Aorta (tissue), 5 donors: ENCODE measurements around the gene OBSCN. TPM values are rescaled to one million over a fixed set of nuclear protein-coding genes. Genes with fewer than 3 reads are reported as not detected.

ENCODE experiments used
- ATAC-seq: fragments of 200-7000 bp; cut with Tn5 transposase; one replicate; pipeline ENCODE4 v1.9.1; 2022; ENCODE audit warnings: moderate library complexity; ENCODE audit not compliant: low FRiP score
- DNase-seq, 2 donors: peaks; one replicate each; pipeline ENCODE4 v3.0.0-alpha.2; 2020
- H3K27ac ChIP-seq, 2 donors: one replicate each; pipeline ENCODE4 v1.5.1; 2013; ENCODE audit warnings: low read length in 2 of 2, mild to moderate bottlenecking in 2 of 2, moderate library complexity in 2 of 2, control low read depth in 1 of 2, inconsistent platforms in 1 of 2, low read depth in 1 of 2
- H3K27me3 ChIP-seq, 2 donors: one replicate each; pipeline ENCODE4 v1.6.1; 2013; ENCODE audit warnings: control low read depth in 1 of 2, low read length in 1 of 2, mild to moderate bottlenecking in 1 of 2, moderate library complexity in 1 of 2; ENCODE audit not compliant: insufficient read depth in 2 of 2, control insufficient read depth in 1 of 2
- H3K36me3 ChIP-seq, 2 donors: one replicate each; pipeline ENCODE4 v1.6.1; 2013; ENCODE audit warnings: control low read depth in 1 of 2, low read length in 1 of 2, mild to moderate bottlenecking in 1 of 2; ENCODE audit not compliant: insufficient read depth in 2 of 2, control insufficient read depth in 1 of 2
- H3K4me1 ChIP-seq, 2 donors: one replicate each; pipeline ENCODE4 v1.6.1; 2013; ENCODE audit warnings: low read length in 2 of 2, control low read depth in 1 of 2, mild to moderate bottlenecking in 1 of 2, moderate library complexity in 1 of 2; ENCODE audit not compliant: insufficient read depth in 2 of 2, control insufficient read depth in 1 of 2
- H3K4me3 ChIP-seq, 2 donors: one replicate each; pipeline ENCODE4 v1.5.1; 2013; ENCODE audit warnings: low read length in 2 of 2, control low read depth in 1 of 2, mild to moderate bottlenecking in 1 of 2
- H3K9me3 ChIP-seq: one replicate; pipeline ENCODE4 v1.6.1; 2013; ENCODE audit warnings: mild to moderate bottlenecking, low read length; ENCODE audit not compliant: control insufficient read depth
- WGBS, 2 donors: extraction: QIAGEN DNeasy Blood & Tissue Kit; methylation state at CpG; one replicate each; pipeline ENCODE4 v1.1.7; 2013; 5-methylcytosine and 5-hydroxymethylcytosine counted together
- intact Hi-C, 2 donors: fragments of 100-400 bp; cut with DNase I; formaldehyde crosslinking; loops; one replicate each; pipeline versions ENCODE4 v1.14.2 to v1.15.0; 2022
- polyA plus RNA-seq, 2 donors: library from polyadenylated mRNA; stranded (reverse); fragments of 200-250 nt; gene quantifications; one replicate each; pipeline ENCODE4 v1.2.3, GENCODE V29; 2013
- total RNA-seq, 2 donors: library from RNA; stranded (reverse); fragmentation: NEBNext Ultra II Directional; extraction: Animal tissue kit (Norgen Biotek cat#: 25700); gene quantifications; one replicate each; pipeline ENCODE4 v1.2.1, GENCODE V29; 2021
- donor health status: healthy with polysubstance abuse.
- donor health status: Bipolar disorder and iron deficiency.
- donor health status: DM: no; HTN: no; CAD: no.
- donor health status: DM: no; HTN: no; CAD: no.
- donor health status: DM: yes; HTN: yes; CAD: no.

Gene OBSCN
- total and polyA plus RNA-seq, 4 donors: 2.0 to 19.3 (median 6.4) TPM

GRCh38 chr1:228400692-228401454 lies 193.0 kb downstream of the OBSCN start:
- intact Hi-C loops: loop anchor here in 1 of 2 donors (10.0 kb wide), 1 partner anchor 266 kb away; no protein-coding TSS in a partner anchor
- H3K27ac ChIP-seq: no peak overlapping the region
- no peaks in the 10 kb centered on the region for H3K9me3 ChIP-seq
- no peak for ATAC-seq
- H3K4me1 ChIP-seq: no peaks in the 10 kb centered on the region
- no peaks in the 10 kb centered on the region for H3K27me3 ChIP-seq
- H3K36me3 ChIP-seq: no peaks in the 10 kb centered on the region
- H3K4me3 ChIP-seq: no peak overlapping the region
- WGBS, 2 donors: 90 to 92% methylated on average over 16 to 19 of the region's 19 CpGs
- DNase-seq: no peak

DNA sequence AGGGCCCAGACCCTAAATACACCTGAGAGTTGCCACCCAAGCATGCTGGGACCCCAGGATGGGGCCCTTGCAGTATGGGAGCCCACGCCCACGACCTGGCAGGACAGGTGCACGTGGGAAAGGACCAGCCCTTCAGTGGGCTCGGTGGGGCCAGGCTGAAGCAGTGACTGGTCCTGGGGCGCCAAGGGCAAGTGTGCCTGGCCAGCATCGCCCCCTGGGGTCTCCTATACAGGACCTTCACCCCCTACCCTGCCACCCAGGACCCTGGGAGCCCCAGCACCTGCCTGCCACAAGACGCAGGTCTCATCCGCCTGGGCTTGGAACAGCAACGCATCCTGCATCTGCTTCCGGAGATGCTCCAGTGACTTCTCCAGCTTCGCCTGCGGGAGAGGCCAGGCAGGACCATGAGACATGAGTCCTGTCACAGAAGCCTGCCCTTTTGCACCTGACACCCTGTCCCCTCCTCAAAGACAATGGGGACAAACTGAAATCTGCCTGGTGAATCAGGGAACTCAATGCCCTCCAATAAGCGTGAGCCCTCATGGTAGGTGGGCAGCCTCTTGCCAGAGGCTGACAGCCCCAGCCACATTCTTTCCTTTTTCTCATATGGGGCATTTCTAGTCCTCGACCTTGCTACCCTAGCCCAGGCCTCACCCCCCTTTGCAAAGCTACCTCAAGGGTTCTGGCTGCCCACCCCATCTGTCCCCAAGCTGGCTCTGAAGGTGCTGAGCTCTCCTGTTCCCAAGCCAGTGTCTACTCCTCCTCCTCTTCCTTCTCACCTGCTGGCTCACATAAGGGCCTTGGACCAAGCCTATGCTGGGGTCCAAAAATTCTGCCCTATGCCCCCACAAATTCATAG lies 194.2 kb downstream of the OBSCN start:
- DNase-seq (no peak), ATAC-seq (no peak)
- Histone ChIP-seq H3K4me1 (no peaks in the 10 kb centered on the region), H3K4me3 (no peak overlapping the region), H3K27me3 (no peaks in the 10 kb centered on the region), H3K27ac (no peak overlapping the region), H3K9me3 (no peaks in the 10 kb centered on the region), H3K36me3 (no peaks in the 10 kb centered on the region)
- WGBS, 2 donors: 92 to 93% methylated on average over 14 of the region's 14 CpGs
- intact Hi-C loops: loop anchor here in 1 of 2 donors (10.0 kb wide), 1 partner anchor 267 kb away; no protein-coding TSS in a partner anchor

- no peak for DNase-seq
- Histone ChIP-seq H3K4me3 (no peak overlapping the region), H3K27ac (no peak overlapping the region), H3K36me3 (no peaks in the 10 kb centered on the region), H3K4me1 (no peaks in the 10 kb centered on the region), H3K27me3 (no peaks in the 10 kb centered on the region), H3K9me3 (no peaks in the 10 kb centered on the region)
- ATAC-seq: no peak
- WGBS, 2 donors: 88 to 93% methylated on average over 5 of the region's 5 CpGs
- intact Hi-C loops: loop anchor here in 1 of 2 donors (10.0 kb wide), 1 partner anchor 268 kb away; no protein-coding TSS in a partner anchor
These were observed 194.8 kb downstream of the OBSCN start for GRCh38 chr1:228402641-228403025.

GRCh38 chr1:228403231-228403631 lies 195.4 kb downstream of the OBSCN start:
- DNase-seq (no peak), ATAC-seq (no peak)
- Histone ChIP-seq H3K27ac (no peak overlapping the region), H3K4me3 (no peak overlapping the region), H3K9me3 (no peaks in the 10 kb centered on the region), H3K4me1 (no peaks in the 10 kb centered on the region), H3K27me3 (no peaks in the 10 kb centered on the region), H3K36me3 (no peaks in the 10 kb centered on the region)
- 92 to 95% methylated on average over 9 of the region's 9 CpGs for WGBS, 2 donors
- intact Hi-C loops: loop anchor here in 1 of 2 donors (10.0 kb wide), 1 partner anchor 268 kb away; no protein-coding TSS in a partner anchor

DNA sequence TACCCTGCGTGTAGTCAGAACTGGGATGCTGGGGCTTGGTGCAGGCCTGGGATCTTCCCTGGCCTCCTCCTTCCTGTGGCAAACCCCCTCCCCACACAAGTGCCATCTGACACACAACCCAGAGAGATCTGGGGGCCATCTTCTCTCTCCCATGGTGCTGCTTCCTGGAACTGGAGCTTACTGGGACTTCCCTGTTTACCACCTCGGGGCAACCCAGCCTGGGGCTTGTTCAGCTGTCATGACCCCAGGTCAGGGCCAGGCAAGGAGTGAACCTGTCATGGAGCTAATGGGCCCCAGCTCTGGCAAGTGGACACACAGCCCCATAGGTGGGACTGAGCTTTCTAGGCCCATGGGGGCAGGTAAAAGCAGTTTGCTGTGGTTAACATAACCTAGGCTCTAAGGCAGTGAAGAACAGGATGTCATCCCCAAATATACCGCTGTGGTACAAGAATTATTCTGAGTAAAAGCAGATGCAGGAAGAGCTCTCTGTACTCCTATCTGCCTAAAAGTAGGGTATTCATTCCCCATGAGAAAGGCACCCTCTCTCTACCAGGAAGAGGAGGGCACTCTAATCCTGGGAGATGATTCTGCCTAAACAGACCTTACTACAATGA lies 196.4 kb downstream of the OBSCN start:
- DNase-seq (no peak), ATAC-seq (no peak)
- no peaks in the 10 kb centered on the region for H3K27me3 ChIP-seq
- intact Hi-C loops: loop anchor here in 1 of 2 donors (10.0 kb wide), 1 partner anchor 269 kb away; no protein-coding TSS in a partner anchor
- 89 to 90% methylated on average over 3 of the region's 3 CpGs for WGBS, 2 donors
- H3K27ac ChIP-seq: no peak overlapping the region
- no peaks in the 10 kb centered on the region for H3K4me1 ChIP-seq
- H3K4me3 ChIP-seq: no peak overlapping the region
- no peaks in the 10 kb centered on the region for H3K9me3 ChIP-seq
- H3K36me3 ChIP-seq: no peaks in the 10 kb centered on the region

DNA sequence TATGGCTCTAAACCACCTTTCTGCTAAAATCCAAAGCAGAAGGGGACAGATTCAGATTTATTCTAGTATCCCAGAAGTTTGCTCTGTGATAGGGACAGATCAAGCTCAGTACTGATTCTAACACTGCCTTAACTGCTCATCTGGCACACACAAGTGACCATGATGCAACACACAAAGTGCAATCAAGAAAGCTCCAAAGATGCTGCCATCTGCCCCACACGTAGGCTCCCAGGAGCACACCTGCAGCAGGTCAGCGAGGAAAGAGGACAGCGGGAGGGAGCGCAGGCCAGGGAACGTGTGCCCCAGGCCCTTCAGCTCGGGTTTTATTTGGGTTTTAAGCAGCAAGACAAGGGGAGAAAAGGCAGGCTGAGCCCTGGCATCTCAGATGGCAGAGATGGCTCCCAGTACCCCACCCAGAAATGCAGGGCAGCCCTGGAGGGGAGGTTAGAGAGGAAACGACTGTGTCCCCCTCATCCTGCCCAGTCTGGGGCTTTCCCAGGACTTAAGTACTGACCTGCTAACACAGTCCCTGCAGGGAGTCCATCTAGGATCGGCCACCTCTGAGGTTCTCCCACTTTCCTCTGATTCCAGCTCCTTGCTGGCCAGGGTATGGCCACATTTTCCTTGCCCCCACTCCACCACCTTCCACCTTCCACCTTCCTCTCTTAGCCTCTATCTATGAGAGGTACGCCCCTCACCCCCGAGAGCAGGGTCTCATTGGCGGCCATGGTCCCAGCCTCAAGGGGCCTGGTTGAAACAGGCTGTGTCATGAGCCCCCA lies 197.5 kb downstream of the OBSCN start:
- 34 to 38% methylated on average over 10 to 11 of the region's 11 CpGs for WGBS, 2 donors
- peak overlapping the region; percentile 61 to 74 for H3K4me3 ChIP-seq
- H3K36me3 ChIP-seq: no peaks in the 10 kb centered on the region
- no peak for DNase-seq
- H3K4me1 ChIP-seq: no peaks in the 10 kb centered on the region
- ATAC-seq: no peak
- intact Hi-C loops: loop anchor here in 1 of 2 donors (10.0 kb wide), 1 partner anchor 271 kb away; no protein-coding TSS in a partner anchor
- no peaks in the 10 kb centered on the region for H3K27me3 ChIP-seq
- H3K27ac ChIP-seq: no peak overlapping the region
- H3K9me3 ChIP-seq: no peaks in the 10 kb centered on the region

DNA sequence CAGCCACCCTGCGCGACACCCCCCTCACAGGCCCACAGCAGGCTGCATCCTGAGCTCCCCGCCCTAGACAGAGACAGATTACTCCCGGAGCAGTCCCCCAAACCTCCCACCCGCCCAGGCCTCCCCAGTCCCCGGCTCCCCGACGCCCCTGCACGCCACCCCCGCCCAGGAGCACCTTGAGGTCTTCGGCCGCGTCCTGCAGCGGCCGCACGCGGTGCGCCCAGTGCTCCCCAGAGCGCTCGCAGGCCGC lies 198.1 kb downstream of the OBSCN start:
- no peaks in the 10 kb centered on the region for H3K9me3 ChIP-seq
- no peak overlapping the region for H3K27ac ChIP-seq
- H3K4me3 ChIP-seq: peak overlapping the region; percentile 61 to 74
- H3K36me3 ChIP-seq: no peaks in the 10 kb centered on the region
- 1% methylated on average over 20 to 21 of the region's 21 CpGs for WGBS, 2 donors
- ATAC-seq: no peak
- peak in 1 of 2 donors; percentile 77 for DNase-seq
- H3K4me1 ChIP-seq: no peaks in the 10 kb centered on the region
- intact Hi-C loops: loop anchor here in 1 of 2 donors (2.0 to 10.0 kb wide), 2 partner anchors 81 to 271 kb away; partner anchors contain the start of gene RNF187
- no peaks in the 10 kb centered on the region for H3K27me3 ChIP-seq
